ENCODE measurements around the gene CKMT1A.

GRCh38 chr15:43648649-43649429 lies 44.8 kb upstream of the CKMT1A start, which contains the start of gene CATSPER2:
- TF ChIP-seq CTCF (IDR thresholded peaks at IDR 0.05; ENCODE audit: low read length) = no peak
- no peak for TF ChIP-seq EZH2 (optimal IDR thresholded peaks at IDR 0.05; ENCODE audit: low read depth, low read length)
- TF ChIP-seq EZH2phosphoT487 (IDR thresholded peaks at IDR 0.05; ENCODE audit: low read length) = no peak

Data from MM.1S (cell line).